NT2/D1 (cell line): Measurements from ENCODE around the gene ABCC6.

ENCODE experiments used
- YY1 ChIP-seq: IDR thresholded peaks from 2 replicates; pipeline ENCODE4 v1.6.1; 2011; ENCODE audit not compliant: insufficient read length, insufficient read depth
- ZNF274 ChIP-seq: IDR thresholded peaks from 2 replicates; pipeline ENCODE4 v1.6.1; 2011; ENCODE audit warnings: mild to moderate bottlenecking, low read depth, low read length

GRCh38 chr16:16124438-16124837, 98.9 kb downstream of the ABCC6 start:
- TF ChIP-seq YY1 (no peak), ZNF274 (no peak)
